SK-N-SH (cell line): ENCODE measurements around the gene WASF3. TPM values are rescaled to one million over a fixed set of nuclear protein-coding genes. Genes with fewer than 3 reads are reported as not detected.

Source experiments
- CTCF ChIA-PET: fragments of 300-600, 350-600 bp; formaldehyde crosslinking; extraction: SDS; loops from one replicate; lab custom pipeline; 2021; lab: Yijun Ruan, JAX
- POLR2A ChIA-PET: fragments of 350-600 bp; sonication (Branson Sonifier 250); formaldehyde crosslinking; extraction: SDS; loops from one replicate; lab custom pipeline; 2020; ENCODE audit warnings: antibody characterized with exemption, inconsistent platforms; lab: Yijun Ruan, JAX
- DNase-seq: peaks from one replicate; pipeline ENCODE4 v3.0.0; 2012
- H2AFZ ChIP-seq: fragments of 200-600 bp; sonication (generic); 2 replicates; pipeline ENCODE4 v1.8.1; 2016; ENCODE audit warnings: antibody characterized with exemption, mild to moderate bottlenecking, low read depth
- H3F3A ChIP-seq: fragments of 200-600 bp; sonication (generic); replicated peaks from 2 replicates; pipeline ENCODE3; 2016; ENCODE audit warnings: antibody characterized with exemption, mild to moderate bottlenecking; ENCODE audit not compliant: insufficient read depth
- H3K27ac ChIP-seq, 2 experiments: fragments of 200-500 bp in 1 of 2; fragments of 200-600 bp in 1 of 2; sonication (Bioruptor generic) in 1 of 2; sonication (generic), shearing (Covaris generic) in 1 of 2; 2 replicates each; pipeline versions ENCODE4 v1.5.1 to v1.6.1; 2014 to 2016; ENCODE audit warnings: low read depth in 2 of 2, inconsistent platforms in 1 of 2, low read length in 1 of 2, mild to moderate bottlenecking in 1 of 2, mixed read lengths in 1 of 2
- H3K27me3 ChIP-seq: fragments of 200-600 bp; sonication (generic), shearing (Covaris generic); 2 replicates; pipeline ENCODE4 v1.6.1; 2016; ENCODE audit warnings: mixed run types; ENCODE audit not compliant: insufficient read depth
- H3K36me3 ChIP-seq, 2 experiments: fragments of 200-500 bp in 1 of 2; fragments of 200-600 bp in 1 of 2; sonication (Bioruptor generic) in 1 of 2; sonication (generic) in 1 of 2; replicated peaks in 1 of 2; 2 replicates each; pipeline versions ENCODE3 to v1.5.1; 2014 to 2016; ENCODE audit warnings: low read length in 1 of 2, mild to moderate bottlenecking in 1 of 2; ENCODE audit not compliant: insufficient read depth in 2 of 2, control insufficient read depth in 1 of 2
- H3K4me1 ChIP-seq, 2 experiments: fragments of 200-500 bp in 1 of 2; fragments of 200-600 bp in 1 of 2; sonication (Bioruptor generic) in 1 of 2; sonication (generic), shearing (Covaris generic) in 1 of 2; 2 replicates each; pipeline versions ENCODE4 v1.5.1 to v1.6.1; 2014 to 2016; ENCODE audit warnings: low read depth in 1 of 2, low read length in 1 of 2, mixed run types in 1 of 2; ENCODE audit not compliant: insufficient read depth in 2 of 2, control insufficient read depth in 1 of 2
- H3K4me2 ChIP-seq: fragments of 200-600 bp; sonication (generic), shearing (Covaris generic); 2 replicates; pipeline ENCODE4 v1.6.1; 2017; ENCODE audit warnings: mixed run types
- H3K4me3 ChIP-seq, 2 experiments: fragments of 200-500 bp in 1 of 2; fragments of 200-600 bp in 1 of 2; sonication (Bioruptor generic) in 1 of 2; sonication (generic), shearing (Covaris generic) in 1 of 2; 2 replicates each; pipeline versions ENCODE4 v1.5.1 to v1.8.1; 2014 to 2016; ENCODE audit warnings: low read depth in 2 of 2, inconsistent platforms in 1 of 2, low read length in 1 of 2, mild to moderate bottlenecking in 1 of 2, mixed read lengths in 1 of 2, moderate library complexity in 1 of 2
- H3K79me2 ChIP-seq: fragments of 200-600 bp; sonication (generic); 2 replicates; pipeline ENCODE4 v1.8.1; 2017; ENCODE audit warnings: mild to moderate bottlenecking; ENCODE audit not compliant: insufficient read depth
- H3K9ac ChIP-seq: fragments of 200-600 bp; sonication (generic); 2 replicates; pipeline ENCODE4 v1.6.1; 2017; ENCODE audit warnings: mixed run types
- H3K9me2 ChIP-seq: fragments of 200-600 bp; sonication (generic); 2 replicates; pipeline ENCODE4 v1.6.1; 2017; ENCODE audit warnings: mixed run types
- H3K9me3 ChIP-seq: fragments of 200-600 bp; sonication (generic); 2 replicates; pipeline ENCODE4 v1.6.1; 2017; ENCODE audit warnings: mixed run types, mild to moderate bottlenecking, moderate library complexity
- H4K20me1 ChIP-seq: fragments of 200-600 bp; sonication (generic); 2 replicates; pipeline ENCODE4 v1.6.1; 2017; ENCODE audit warnings: mild to moderate bottlenecking, mixed run types; ENCODE audit not compliant: insufficient read depth
- EP300 ChIP-seq, 2 experiments: IDR thresholded peaks; 2 replicates each; pipeline versions ENCODE4 v1.4.0 to v1.6.1; 2012; ENCODE audit warnings: borderline replicate concordance in 1 of 2, low read depth in 1 of 2, low read length in 1 of 2
- FOXM1 ChIP-seq: IDR thresholded peaks from 2 replicates; pipeline ENCODE4 v1.4.0; 2012; ENCODE audit warnings: low read depth, mild to moderate bottlenecking
- GABPA ChIP-seq: IDR thresholded peaks from 2 replicates; pipeline ENCODE4 v1.4.0; 2012; ENCODE audit warnings: low read depth, mild to moderate bottlenecking
- JUND ChIP-seq: IDR thresholded peaks from 2 replicates; pipeline ENCODE4 v1.4.0; 2012
- MEF2A ChIP-seq: IDR thresholded peaks from 2 replicates; pipeline ENCODE4 v1.4.0; 2012; ENCODE audit warnings: low read depth, borderline replicate concordance
- NFIC ChIP-seq: IDR thresholded peaks from 2 replicates; pipeline ENCODE4 v1.4.0; 2012; ENCODE audit warnings: borderline replicate concordance
- POLR2AphosphoS5 ChIP-seq: IDR thresholded peaks from 2 replicates; pipeline ENCODE4 v1.6.1; 2012; ENCODE audit warnings: low read depth, low read length
- RCOR1 ChIP-seq: fragments of 150-350 bp; IDR thresholded peaks from 2 replicates; pipeline ENCODE4 v1.6.1; 2017; ENCODE audit warnings: antibody characterized with exemption, low read length
- RFX5 ChIP-seq: IDR thresholded peaks from 2 replicates; pipeline ENCODE4 v1.6.1; 2012; ENCODE audit warnings: mild to moderate bottlenecking, improper control_type of control experiment, low read length
- SIN3A ChIP-seq: IDR thresholded peaks from 2 replicates; pipeline ENCODE4 v1.6.1; 2012; ENCODE audit warnings: low read depth, mild to moderate bottlenecking, low read length, moderate library complexity, borderline replicate concordance
- TAF1 ChIP-seq: IDR thresholded peaks from 2 replicates; pipeline ENCODE4 v1.6.1; 2012; ENCODE audit warnings: low read depth, mild to moderate bottlenecking, low read length, moderate library complexity, borderline replicate concordance
- TEAD4 ChIP-seq: IDR thresholded peaks from 2 replicates; pipeline ENCODE4 v1.4.0; 2012; ENCODE audit warnings: mild to moderate bottlenecking, borderline replicate concordance; ENCODE audit not compliant: insufficient read depth
- WGBS: methylation state at CpG from one replicate; pipeline ENCODE4 v1.1.6; 2017; ENCODE audit warnings: low lambda C conversion rate; 5-methylcytosine and 5-hydroxymethylcytosine counted together
- polyA plus RNA-seq, 3 experiments: library from polyadenylated mRNA; depleted of rRNA; stranded (reverse); fragments of >200 nt; gene quantifications; 2 replicates each; pipeline ENCODE4 v1.2.3, GENCODE V29; 2012
- TF ChIP-seq, protein P1 (sequence below): fragments of 150-350 bp; IDR thresholded peaks from 2 replicates; pipeline ENCODE4 v1.6.1; 2016; ENCODE audit warnings: mild to moderate bottlenecking, low read depth, low read length
- TF ChIP-seq, protein P2 (sequence below): IDR thresholded peaks from 2 replicates; pipeline ENCODE4 v1.4.0; 2012; ENCODE audit warnings: low read depth, borderline replicate concordance
- TF ChIP-seq, protein P3 (sequence below): fragments of 200-600 bp; sonication (generic); IDR thresholded peaks from 2 replicates; pipeline ENCODE4 v1.6.1; 2017; ENCODE audit warnings: antibody characterized with exemption, mild to moderate bottlenecking, moderate library complexity
- TF ChIP-seq, protein P4 (sequence below): IDR thresholded peaks from 2 replicates; pipeline ENCODE4 v1.4.0; 2012; ENCODE audit warnings: low read depth, borderline replicate concordance

WASF3 gene
- polyA plus RNA-seq, 1 of the 3 experiments (the other 2 are of a cell fraction) = 10.4 TPM

DNA sequence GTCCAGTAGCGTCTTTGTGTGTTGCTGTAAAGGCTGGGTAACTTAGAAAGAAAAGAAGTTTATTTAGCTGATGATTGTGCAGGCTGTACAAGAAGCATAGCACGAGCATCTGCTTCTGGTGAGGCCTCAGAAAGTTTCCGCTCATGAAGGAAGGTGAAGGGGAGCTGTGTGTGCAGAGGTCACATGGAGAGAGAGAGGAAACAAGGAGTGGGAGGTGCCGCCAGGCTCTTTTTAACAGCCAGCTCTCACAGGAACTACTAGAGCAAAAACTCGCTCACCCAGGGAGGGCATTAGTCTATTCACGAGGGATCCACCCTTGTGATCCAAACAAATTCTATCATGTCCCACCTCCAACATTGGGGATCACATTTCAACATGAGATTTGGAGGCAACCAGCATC lies 103.3 kb downstream of the WASF3 start:
- Histone ChIP-seq H2AFZ (no peak overlapping the region), H3K9me2 (no peaks in the 10 kb centered on the region), H3K27me3 (no peaks in the 10 kb centered on the region), H3F3A (no peaks in the 10 kb centered on the region), H3K27ac (no peak overlapping the region), H3K9me3 (no peaks in the 10 kb centered on the region), H3K4me3 (no peak overlapping the region), H3K36me3 (peaks cover 2 to 6% of the 10 kb centered on the region in 2 experiments), H3K79me2 (peaks cover under 1% of the 10 kb centered on the region; the same call in 1 of the 2 replicates), H3K9ac (no peak overlapping the region)
- DNase-seq = no peak
- POLR2A ChIA-PET = no interaction called here
- WGBS = 90% methylated on average over 6 of the region's 6 CpGs
- TF ChIP-seq, protein P1, sequence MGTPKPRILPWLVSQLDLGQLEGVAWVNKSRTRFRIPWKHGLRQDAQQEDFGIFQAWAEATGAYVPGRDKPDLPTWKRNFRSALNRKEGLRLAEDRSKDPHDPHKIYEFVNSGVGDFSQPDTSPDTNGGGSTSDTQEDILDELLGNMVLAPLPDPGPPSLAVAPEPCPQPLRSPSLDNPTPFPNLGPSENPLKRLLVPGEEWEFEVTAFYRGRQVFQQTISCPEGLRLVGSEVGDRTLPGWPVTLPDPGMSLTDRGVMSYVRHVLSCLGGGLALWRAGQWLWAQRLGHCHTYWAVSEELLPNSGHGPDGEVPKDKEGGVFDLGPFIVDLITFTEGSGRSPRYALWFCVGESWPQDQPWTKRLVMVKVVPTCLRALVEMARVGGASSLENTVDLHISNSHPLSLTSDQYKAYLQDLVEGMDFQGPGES = no peak
- TF ChIP-seq GABPA (no peak), NFIC (no peak), TEAD4 (no peak), FOXM1 (no peak), TAF1 (no peak), SIN3A (no peak), RCOR1 (no peak)
- TF ChIP-seq, protein P2, sequence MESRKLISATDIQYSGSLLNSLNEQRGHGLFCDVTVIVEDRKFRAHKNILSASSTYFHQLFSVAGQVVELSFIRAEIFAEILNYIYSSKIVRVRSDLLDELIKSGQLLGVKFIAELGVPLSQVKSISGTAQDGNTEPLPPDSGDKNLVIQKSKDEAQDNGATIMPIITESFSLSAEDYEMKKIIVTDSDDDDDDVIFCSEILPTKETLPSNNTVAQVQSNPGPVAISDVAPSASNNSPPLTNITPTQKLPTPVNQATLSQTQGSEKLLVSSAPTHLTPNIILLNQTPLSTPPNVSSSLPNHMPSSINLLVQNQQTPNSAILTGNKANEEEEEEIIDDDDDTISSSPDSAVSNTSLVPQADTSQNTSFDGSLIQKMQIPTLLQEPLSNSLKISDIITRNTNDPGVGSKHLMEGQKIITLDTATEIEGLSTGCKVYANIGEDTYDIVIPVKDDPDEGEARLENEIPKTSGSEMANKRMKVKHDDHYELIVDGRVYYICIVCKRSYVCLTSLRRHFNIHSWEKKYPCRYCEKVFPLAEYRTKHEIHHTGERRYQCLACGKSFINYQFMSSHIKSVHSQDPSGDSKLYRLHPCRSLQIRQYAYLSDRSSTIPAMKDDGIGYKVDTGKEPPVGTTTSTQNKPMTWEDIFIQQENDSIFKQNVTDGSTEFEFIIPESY = no peak
- TF ChIP-seq, protein P3, sequence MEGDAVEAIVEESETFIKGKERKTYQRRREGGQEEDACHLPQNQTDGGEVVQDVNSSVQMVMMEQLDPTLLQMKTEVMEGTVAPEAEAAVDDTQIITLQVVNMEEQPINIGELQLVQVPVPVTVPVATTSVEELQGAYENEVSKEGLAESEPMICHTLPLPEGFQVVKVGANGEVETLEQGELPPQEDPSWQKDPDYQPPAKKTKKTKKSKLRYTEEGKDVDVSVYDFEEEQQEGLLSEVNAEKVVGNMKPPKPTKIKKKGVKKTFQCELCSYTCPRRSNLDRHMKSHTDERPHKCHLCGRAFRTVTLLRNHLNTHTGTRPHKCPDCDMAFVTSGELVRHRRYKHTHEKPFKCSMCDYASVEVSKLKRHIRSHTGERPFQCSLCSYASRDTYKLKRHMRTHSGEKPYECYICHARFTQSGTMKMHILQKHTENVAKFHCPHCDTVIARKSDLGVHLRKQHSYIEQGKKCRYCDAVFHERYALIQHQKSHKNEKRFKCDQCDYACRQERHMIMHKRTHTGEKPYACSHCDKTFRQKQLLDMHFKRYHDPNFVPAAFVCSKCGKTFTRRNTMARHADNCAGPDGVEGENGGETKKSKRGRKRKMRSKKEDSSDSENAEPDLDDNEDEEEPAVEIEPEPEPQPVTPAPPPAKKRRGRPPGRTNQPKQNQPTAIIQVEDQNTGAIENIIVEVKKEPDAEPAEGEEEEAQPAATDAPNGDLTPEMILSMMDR = no peak
- TF ChIP-seq, all 33 proteins: peak for 0
- CTCF ChIA-PET = interaction anchor here (1.2 kb wide), 1 partner anchor 476 kb away, joined by 3 read pairs; no protein-coding TSS in a partner anchor
- Histone ChIP-seq H3K4me2 (no peak overlapping the region), H4K20me1 (no peaks in the 10 kb centered on the region), H3K4me1 (peaks cover 0 to 21% of the 10 kb centered on the region in 2 experiments; a peak in 2 of 4 replicates)

DNA sequence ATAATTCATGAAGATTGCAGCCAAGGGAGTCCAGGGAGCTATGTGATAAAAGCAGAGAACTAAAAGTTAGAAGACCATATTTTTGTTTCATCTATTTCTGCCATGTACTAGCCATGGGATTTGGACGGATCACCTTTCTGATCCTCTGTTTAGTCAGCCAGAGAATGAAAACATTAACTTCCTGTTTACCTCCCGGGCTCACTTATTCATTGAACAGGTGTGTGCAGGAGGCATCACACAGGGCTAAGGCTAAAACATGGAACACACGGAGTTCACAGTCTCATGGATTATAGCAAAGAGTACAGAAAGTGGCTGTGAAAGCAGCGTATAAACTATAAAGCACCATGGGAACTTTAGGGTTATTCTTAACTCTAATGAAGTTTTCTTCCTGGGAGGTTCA lies 106.3 kb downstream of the WASF3 start:
- Histone ChIP-seq H3K27me3 (no peaks in the 10 kb centered on the region), H3K4me3 (no peak overlapping the region), H3K27ac (no peak overlapping the region), H3F3A (no peaks in the 10 kb centered on the region), H3K4me1 (peaks cover 0 to 17% of the 10 kb centered on the region in 2 experiments; a peak in 2 of 4 replicates), H3K9me3 (no peaks in the 10 kb centered on the region), H3K9ac (no peak overlapping the region), H4K20me1 (no peaks in the 10 kb centered on the region), H3K36me3 (peaks cover 7 to 8% of the 10 kb centered on the region in 2 experiments), H3K79me2 (no peaks in the 10 kb centered on the region), H3K9me2 (no peaks in the 10 kb centered on the region), H3K4me2 (no peak overlapping the region), H2AFZ (no peak overlapping the region)
- CTCF ChIA-PET = interaction anchor here (1.9 kb wide), 1 partner anchor 35 kb away, joined by 5 read pairs; no protein-coding TSS in a partner anchor
- POLR2A ChIA-PET = no interaction called here
- 80% methylated on average over 4 of the region's 4 CpGs for WGBS
- TF ChIP-seq JUND = no peak
- TF ChIP-seq GABPA = no peak
- no peak for TF ChIP-seq MEF2A
- TF ChIP-seq RFX5 = no peak
- TF ChIP-seq, protein P4, sequence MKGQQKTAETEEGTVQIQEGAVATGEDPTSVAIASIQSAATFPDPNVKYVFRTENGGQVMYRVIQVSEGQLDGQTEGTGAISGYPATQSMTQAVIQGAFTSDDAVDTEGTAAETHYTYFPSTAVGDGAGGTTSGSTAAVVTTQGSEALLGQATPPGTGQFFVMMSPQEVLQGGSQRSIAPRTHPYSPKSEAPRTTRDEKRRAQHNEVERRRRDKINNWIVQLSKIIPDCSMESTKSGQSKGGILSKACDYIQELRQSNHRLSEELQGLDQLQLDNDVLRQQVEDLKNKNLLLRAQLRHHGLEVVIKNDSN = no peak
- no peak for TF ChIP-seq POLR2AphosphoS5
- no peak for TF ChIP-seq EP300 (IDR thresholded peaks at IDR 0.05; ENCODE audit: borderline replicate concordance in 1 of 2, low read depth in 1 of 2, low read length in 1 of 2)
- no peak for DNase-seq
